WTC11 (cell line): ENCODE data around the gene GRM5.

ENCODE experiments used
- CTCF ChIP-seq: fragments of 200-600 bp; IDR thresholded peaks from 2 replicates; pipeline ENCODE4 v1.8.0; 2022; ENCODE audit warnings: antibody characterized with exemption
- ELF4 ChIP-seq: sonication (generic); formaldehyde crosslinking; IDR thresholded peaks from 2 replicates; pipeline ENCODE4 v1.8.1; 2022; ENCODE audit warnings: low read depth, mild to moderate bottlenecking, moderate library complexity, missing genetic modification reagents
- FOXJ3 ChIP-seq: sonication (generic); formaldehyde crosslinking; IDR thresholded peaks from 2 replicates; pipeline ENCODE4 v1.9.0; 2021; ENCODE audit warnings: missing genetic modification reagents, mild to moderate bottlenecking, borderline replicate concordance
- FOXK1 ChIP-seq: sonication (generic); formaldehyde crosslinking; IDR thresholded peaks from 2 replicates; pipeline ENCODE4 v1.8.0; 2022; ENCODE audit warnings: mild to moderate bottlenecking, moderate library complexity, missing genetic modification reagents
- FOXP1 ChIP-seq: sonication (generic); formaldehyde crosslinking; IDR thresholded peaks from 2 replicates; pipeline ENCODE4 v1.8.0; 2022; ENCODE audit warnings: missing genetic modification reagents, mild to moderate bottlenecking, moderate library complexity, borderline replicate concordance
- FOXP4 ChIP-seq: sonication (generic); formaldehyde crosslinking; IDR thresholded peaks from 2 replicates; pipeline ENCODE4 v1.8.0; 2022; ENCODE audit warnings: mild to moderate bottlenecking, missing genetic modification reagents
- HMGXB4 ChIP-seq: sonication (generic); formaldehyde crosslinking; IDR thresholded peaks from 2 replicates; pipeline ENCODE4 v1.8.1; 2023; ENCODE audit warnings: mild to moderate bottlenecking, moderate library complexity, missing genetic modification reagents
- JAZF1 ChIP-seq: fragments of 250-450 bp; sonication (Bioruptor Pico); IDR thresholded peaks from 2 replicates; pipeline ENCODE4 v1.9.0; 2021; ENCODE audit warnings: moderate library complexity, mild to moderate bottlenecking, inconsistent platforms
- MYBL2 ChIP-seq: sonication (generic); formaldehyde crosslinking; IDR thresholded peaks from 2 replicates; pipeline ENCODE4 v1.8.1; 2023; ENCODE audit warnings: mild to moderate bottlenecking, moderate library complexity, missing genetic modification reagents
- NR2C2 ChIP-seq: sonication (generic); formaldehyde crosslinking; IDR thresholded peaks from 2 replicates; pipeline ENCODE4 v1.8.0; 2022; ENCODE audit warnings: mild to moderate bottlenecking, missing genetic modification reagents
- TEAD4 ChIP-seq: sonication (generic); formaldehyde crosslinking; IDR thresholded peaks from 2 replicates; pipeline ENCODE4 v1.8.0; 2022; ENCODE audit warnings: mild to moderate bottlenecking, missing genetic modification reagents
- ZNF121 ChIP-seq: sonication (generic); formaldehyde crosslinking; IDR thresholded peaks from 2 replicates; pipeline ENCODE4 v1.8.0; 2023; ENCODE audit warnings: missing genetic modification reagents
- ZNF425 ChIP-seq: fragments of 250-450 bp; sonication (Bioruptor Pico); conservative IDR thresholded peaks from 2 replicates; pipeline ENCODE4 v1.9.0; 2021; ENCODE audit warnings: mild to moderate bottlenecking

- TF ChIP-seq FOXP4 (no peak), CTCF (no peak), ZNF425 (no peak), FOXP1 (CRISPR knock-in tag) (no peak), JAZF1 (CRISPR knock-in tag) (no peak), NR2C2 (no peak), ZNF121 (CRISPR knock-in tag) (no peak), HMGXB4 (CRISPR knock-in tag) (no peak), FOXK1 (no peak), ELF4 (CRISPR knock-in tag) (no peak), TEAD4 (no peak), FOXJ3 (CRISPR knock-in tag) (no peak), MYBL2 (CRISPR knock-in tag) (no peak)
Measured at GRCh38 chr11:88536616-88537265, 529.0 kb downstream of the GRM5 start.
